Spleen (tissue), 11 donors: ENCODE results near the gene PLCB1. TPM values are rescaled to one million over a fixed set of nuclear protein-coding genes. Genes with fewer than 3 reads are reported as not detected.

Source experiments
- DNase-seq: peaks from one replicate; pipeline ENCODE4 v3.0.0-alpha.2; 2020
- H3K27ac ChIP-seq, 8 donors: fragments of 200-600 bp; sonication (generic) in 7 of 8; 1 replicate in 4 of 8; 2 replicates in 4 of 8; pipeline versions ENCODE4 v1.5.0 to v1.8.0; 2016 to 2021; ENCODE audit warnings: inconsistent platforms in 4 of 8, mild to moderate bottlenecking in 4 of 8, moderate library complexity in 1 of 8
- H3K27me3 ChIP-seq, 7 donors: fragments of 200-600 bp; sonication (generic) in 6 of 7; replicated peaks in 1 of 7; 1 replicate in 4 of 7; 2 replicates in 3 of 7; pipeline versions ENCODE4 v1.5.0 to v1.8.0; 2016 to 2021; ENCODE audit warnings: inconsistent platforms in 3 of 7, mild to moderate bottlenecking in 1 of 7
- H3K36me3 ChIP-seq, 6 donors: fragments of 200-600 bp; sonication (generic) in 5 of 6; 1 replicate in 4 of 6; 2 replicates in 2 of 6; pipeline versions ENCODE4 v1.5.0 to v1.8.0; 2016 to 2021; ENCODE audit warnings: inconsistent platforms in 2 of 6
- H3K4me1 ChIP-seq, 6 donors: fragments of 200-600 bp; sonication (generic) in 5 of 6; 1 replicate in 3 of 6; 2 replicates in 3 of 6; pipeline versions ENCODE4 v1.5.0 to v1.8.0; 2016 to 2021; ENCODE audit warnings: inconsistent platforms in 3 of 6
- H3K4me3 ChIP-seq, 8 donors: fragments of 200-600 bp; sonication (generic) in 7 of 8; 1 replicate in 4 of 8; 2 replicates in 4 of 8; pipeline versions ENCODE4 v1.5.0 to v1.8.0; 2016 to 2021; ENCODE audit warnings: inconsistent platforms in 4 of 8, mild to moderate bottlenecking in 4 of 8, moderate library complexity in 2 of 8
- H3K9me3 ChIP-seq, 8 donors: fragments of 200-600 bp; sonication (generic) in 7 of 8; 1 replicate in 4 of 8; 2 replicates in 4 of 8; pipeline versions ENCODE4 v1.5.0 to v1.8.0; 2016 to 2021; ENCODE audit warnings: inconsistent platforms in 4 of 8
- POLR2A ChIP-seq, 3 donors: fragments of 450-650 bp; IDR thresholded peaks; one replicate each; pipeline ENCODE4 v1.5.1; 2017; ENCODE audit warnings: antibody characterized with exemption in 3 of 3, mild to moderate bottlenecking in 1 of 3
- POLR2AphosphoS5 ChIP-seq, 3 donors: sonication (generic); formaldehyde crosslinking; IDR thresholded peaks; one replicate each; pipeline ENCODE4 v1.5.1; 2017; ENCODE audit warnings: antibody characterized with exemption in 3 of 3
- WGBS, 5 donors: extraction: QIAGEN DNeasy Blood & Tissue Kit in 3 of 5; methylation state at CpG; one replicate each; pipeline versions ENCODE4 v1.1.5 to v1.1.7; 2013 to 2018; 5-methylcytosine and 5-hydroxymethylcytosine counted together
- intact Hi-C: fragments of 100-400 bp; cut with DNase I; formaldehyde crosslinking; loops from one replicate; pipeline ENCODE4 v1.15.0; 2023; ENCODE audit warnings: low total_unique reads
- polyA plus RNA-seq, 3 donors: library from polyadenylated mRNA; stranded (reverse); fragments of 200-250 nt; gene quantifications; one replicate each; pipeline ENCODE4 v1.2.1, GENCODE V29; 2013
- total RNA-seq, 7 donors: library from RNA; depleted of rRNA in 3 of 7; stranded (reverse); fragments of >200 nt in 3 of 7; fragmentation: NEBNext Ultra II Directional in 4 of 7; extraction: Animal tissue kit (Norgen Biotek cat#: 25700) in 4 of 7; gene quantifications; one replicate each; pipeline versions ENCODE4 v1.1.0 to v1.2.1, GENCODE V29; 2016 to 2021
- TF ChIP-seq, protein P1 (sequence below), 11 experiments: fragments of 200-600 bp in 7 of 11; fragments of 450-650 bp in 4 of 11; sonication (generic) in 4 of 11; IDR thresholded peaks in 8 of 11; conservative IDR thresholded peaks in 3 of 11; 1 replicate in 7 of 11; 2 replicates in 4 of 11; pipeline versions ENCODE4 v1.4.0 to v1.8.0; 2016 to 2021; ENCODE audit warnings: antibody characterized with exemption in 11 of 11, inconsistent platforms in 4 of 11, mild to moderate bottlenecking in 1 of 11
- donor health status: healthy with polysubstance abuse.
- donor health status: DM: no; HTN: no; CAD: no; lungs with moderate emphysema.
- donor health status: DM: no; HTN: no; CAD: no.
- donor health status: Bipolar disorder and iron deficiency.
- donor health status: healthy.
- donor health status: DM: no; HTN: no; CAD: no.
- donor health status: DM: yes; HTN: yes; CAD: no.

PLCB1 gene
- total and polyA plus RNA-seq, 10 donors = 1.0 to 33.7 (median 16.2) TPM

DNA sequence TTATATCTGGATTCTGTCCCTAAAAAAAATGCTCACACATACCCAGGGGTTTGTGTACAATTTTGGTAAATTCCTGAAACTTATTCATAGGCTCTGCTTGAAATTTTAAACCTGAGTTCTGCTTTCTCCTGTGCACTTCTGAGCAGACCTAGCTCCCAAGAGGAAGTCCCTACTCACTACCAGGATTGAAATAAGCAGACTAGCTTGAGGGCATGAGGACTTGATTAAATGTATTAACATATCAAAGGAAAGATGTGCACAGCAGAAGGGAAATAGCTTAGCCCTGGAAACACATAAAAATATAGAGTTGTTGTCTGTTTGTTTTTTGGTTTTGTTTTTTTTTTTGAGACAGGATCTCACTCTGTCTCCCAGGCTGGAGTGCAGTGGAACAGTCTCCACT lies 785.0 kb downstream of the PLCB1 start:
- intact Hi-C loops = no loop called here
- Histone ChIP-seq H3K36me3 (no peaks in the 10 kb centered on the region), H3K4me3 (no peak overlapping the region), H3K9me3 (peaks cover 0 to 5% (median 0%) of the 10 kb centered on the region in 8 donors), H3K27me3 (no peaks in the 10 kb centered on the region), H3K27ac (no peak overlapping the region), H3K4me1 (no peaks in the 10 kb centered on the region)
- TF ChIP-seq POLR2A (IDR thresholded peaks at IDR 0.05) = no peak
- TF ChIP-seq, protein P1, sequence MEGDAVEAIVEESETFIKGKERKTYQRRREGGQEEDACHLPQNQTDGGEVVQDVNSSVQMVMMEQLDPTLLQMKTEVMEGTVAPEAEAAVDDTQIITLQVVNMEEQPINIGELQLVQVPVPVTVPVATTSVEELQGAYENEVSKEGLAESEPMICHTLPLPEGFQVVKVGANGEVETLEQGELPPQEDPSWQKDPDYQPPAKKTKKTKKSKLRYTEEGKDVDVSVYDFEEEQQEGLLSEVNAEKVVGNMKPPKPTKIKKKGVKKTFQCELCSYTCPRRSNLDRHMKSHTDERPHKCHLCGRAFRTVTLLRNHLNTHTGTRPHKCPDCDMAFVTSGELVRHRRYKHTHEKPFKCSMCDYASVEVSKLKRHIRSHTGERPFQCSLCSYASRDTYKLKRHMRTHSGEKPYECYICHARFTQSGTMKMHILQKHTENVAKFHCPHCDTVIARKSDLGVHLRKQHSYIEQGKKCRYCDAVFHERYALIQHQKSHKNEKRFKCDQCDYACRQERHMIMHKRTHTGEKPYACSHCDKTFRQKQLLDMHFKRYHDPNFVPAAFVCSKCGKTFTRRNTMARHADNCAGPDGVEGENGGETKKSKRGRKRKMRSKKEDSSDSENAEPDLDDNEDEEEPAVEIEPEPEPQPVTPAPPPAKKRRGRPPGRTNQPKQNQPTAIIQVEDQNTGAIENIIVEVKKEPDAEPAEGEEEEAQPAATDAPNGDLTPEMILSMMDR (IDR thresholded peaks at IDR 0.05 in 8 of 11, conservative IDR thresholded peaks at IDR 0.05 in 3 of 11) = no peak
- TF ChIP-seq POLR2AphosphoS5 (IDR thresholded peaks at IDR 0.05) = no peak
- DNase-seq = no peak

GRCh38 chr20:8918145-8918544 lies 786.1 kb downstream of the PLCB1 start:
- Histone ChIP-seq H3K27me3 (no peaks in the 10 kb centered on the region), H3K4me1 (no peaks in the 10 kb centered on the region), H3K4me3 (no peak overlapping the region), H3K27ac (no peak overlapping the region), H3K36me3 (no peaks in the 10 kb centered on the region), H3K9me3 (peaks cover 0 to 5% (median 0%) of the 10 kb centered on the region in 8 donors)
- no peak for DNase-seq
- intact Hi-C loops = no loop called here
- TF ChIP-seq POLR2A (IDR thresholded peaks at IDR 0.05) = no peak
- TF ChIP-seq POLR2AphosphoS5 (IDR thresholded peaks at IDR 0.05) = no peak
- TF ChIP-seq, protein P1 (IDR thresholded peaks at IDR 0.05 in 8 of 11, conservative IDR thresholded peaks at IDR 0.05 in 3 of 11) = no peak
- 90 to 96% (median 94%) methylated on average over 3 of the region's 3 CpGs for WGBS, 5 donors

DNA sequence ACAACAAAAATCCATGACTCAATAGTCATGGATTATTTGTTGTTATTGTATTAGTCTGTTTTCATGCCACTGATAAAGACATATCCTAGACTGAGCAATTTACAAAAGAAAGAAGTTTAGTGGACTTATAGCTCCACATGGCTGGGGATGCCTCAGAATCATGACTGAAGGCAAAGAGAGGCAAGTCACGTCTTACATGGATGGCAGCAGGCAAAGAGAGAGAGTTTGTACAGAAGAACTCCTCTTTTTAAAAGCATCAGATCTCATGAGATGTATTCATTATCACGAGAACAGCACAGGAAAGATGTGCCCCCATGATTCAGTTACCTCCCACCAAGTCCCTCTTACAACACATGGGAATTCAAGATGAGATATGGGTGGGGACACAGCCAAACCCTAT lies 792.5 kb downstream of the PLCB1 start:
- 54 to 83% (median 70%) methylated on average over 2 of the region's 2 CpGs for WGBS, 5 donors

DNA sequence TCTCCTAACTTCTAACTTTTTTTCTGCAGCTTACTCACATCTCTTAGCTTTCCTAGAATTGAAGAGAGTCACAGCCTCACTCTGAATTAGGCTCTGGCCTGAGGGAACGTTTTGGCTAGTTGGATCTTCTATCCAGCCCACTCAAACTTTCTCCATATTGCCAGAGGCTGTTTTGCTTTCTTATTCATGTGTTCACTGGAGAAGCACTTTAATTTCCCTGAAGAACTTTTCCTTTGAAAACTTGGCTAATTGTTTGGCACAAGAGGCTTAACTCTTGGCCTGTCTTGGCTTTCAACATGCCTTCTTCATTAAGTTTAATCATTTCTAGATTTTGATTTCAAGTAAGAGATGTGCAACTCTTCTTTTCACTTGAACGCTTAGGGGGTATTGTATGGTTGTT lies 798.7 kb downstream of the PLCB1 start:
- H3K4me1 ChIP-seq = no peaks in the 10 kb centered on the region
- H3K27me3 ChIP-seq = no peaks in the 10 kb centered on the region
- H3K36me3 ChIP-seq = no peaks in the 10 kb centered on the region
- no peak overlapping the region for H3K4me3 ChIP-seq
- DNase-seq = no peak
- WGBS, 5 donors = 63 to 82% (median 79%) methylated on average over 2 of the region's 2 CpGs
- TF ChIP-seq, protein P1 (IDR thresholded peaks at IDR 0.05 in 8 of 11, conservative IDR thresholded peaks at IDR 0.05 in 3 of 11) = no peak
- no peak for TF ChIP-seq POLR2A (IDR thresholded peaks at IDR 0.05)
- no peak for TF ChIP-seq POLR2AphosphoS5 (IDR thresholded peaks at IDR 0.05)
- no peaks in the 10 kb centered on the region for H3K9me3 ChIP-seq
- no peak overlapping the region for H3K27ac ChIP-seq
- intact Hi-C loops = no loop called here

More for the DNA sequence above, 792.5 kb downstream of the PLCB1 start:
- Histone ChIP-seq H3K36me3 (no peaks in the 10 kb centered on the region), H3K4me1 (no peaks in the 10 kb centered on the region), H3K27ac (no peak overlapping the region), H3K27me3 (no peaks in the 10 kb centered on the region), H3K9me3 (no peaks in the 10 kb centered on the region), H3K4me3 (no peak overlapping the region)
- no peak for DNase-seq
- TF ChIP-seq POLR2AphosphoS5 (IDR thresholded peaks at IDR 0.05) = no peak
- TF ChIP-seq, protein P1 (IDR thresholded peaks at IDR 0.05 in 8 of 11, conservative IDR thresholded peaks at IDR 0.05 in 3 of 11) = no peak
- TF ChIP-seq POLR2A (IDR thresholded peaks at IDR 0.05) = no peak
- intact Hi-C loops = no loop called here
